Measurements from ENCODE around the gene CEACAM16. TPM values are rescaled to one million over a fixed set of nuclear protein-coding genes. Genes with fewer than 3 reads are reported as not detected.
"Not testable (repeated sequence)": the region's sequence is repeated elsewhere in the genome, so short reads cannot be mapped to it uniquely, and the experiment has no call there.

The CEACAM16 gene
- total RNA-seq, 6 donors from 2014 or later: not detected

DNA sequence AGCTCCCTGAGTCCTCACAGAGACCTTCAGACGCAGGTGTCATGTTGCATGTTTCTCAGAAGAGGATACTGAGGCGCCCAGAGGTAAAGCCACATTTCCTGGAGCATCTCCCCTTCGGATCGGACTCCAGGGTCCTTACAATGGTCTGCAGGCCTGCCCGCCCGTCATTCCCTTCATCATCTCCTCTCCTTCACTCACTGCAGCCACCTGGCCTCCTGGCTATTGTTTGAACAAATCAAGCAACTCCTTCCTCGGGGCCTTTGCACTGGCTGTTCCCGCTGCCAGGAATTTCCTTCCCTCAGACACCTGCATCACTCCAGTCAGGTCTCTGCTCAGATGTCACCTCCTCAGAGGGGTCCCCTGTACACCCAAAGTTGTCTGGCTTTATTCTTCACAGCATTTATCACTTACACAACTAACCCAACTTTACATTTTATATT is 20.3 kb downstream of the CEACAM16 start:
- Histone ChIP-seq H3K4me1 (peaks cover 34 to 54% (median 51%) of the 10 kb centered on the region in 4 donors), H3K27ac (peak overlapping the region in 3 of 4 donors; percentile 90 to 91 (median 90)), H3K36me3 (no peaks in the 10 kb centered on the region), H3K27me3 (no peaks in the 10 kb centered on the region), H3K4me3 (no peak overlapping the region), H3K9me3 (peaks cover 0 to 5% (median 2%) of the 10 kb centered on the region in 4 donors)
- ATAC-seq (ENCODE audit: low FRiP score in 2 of 2) (no peak), DNase-seq (no peak)
- no peak for TF ChIP-seq POLR2A (IDR thresholded peaks at IDR 0.05)
- TF ChIP-seq, protein P1, sequence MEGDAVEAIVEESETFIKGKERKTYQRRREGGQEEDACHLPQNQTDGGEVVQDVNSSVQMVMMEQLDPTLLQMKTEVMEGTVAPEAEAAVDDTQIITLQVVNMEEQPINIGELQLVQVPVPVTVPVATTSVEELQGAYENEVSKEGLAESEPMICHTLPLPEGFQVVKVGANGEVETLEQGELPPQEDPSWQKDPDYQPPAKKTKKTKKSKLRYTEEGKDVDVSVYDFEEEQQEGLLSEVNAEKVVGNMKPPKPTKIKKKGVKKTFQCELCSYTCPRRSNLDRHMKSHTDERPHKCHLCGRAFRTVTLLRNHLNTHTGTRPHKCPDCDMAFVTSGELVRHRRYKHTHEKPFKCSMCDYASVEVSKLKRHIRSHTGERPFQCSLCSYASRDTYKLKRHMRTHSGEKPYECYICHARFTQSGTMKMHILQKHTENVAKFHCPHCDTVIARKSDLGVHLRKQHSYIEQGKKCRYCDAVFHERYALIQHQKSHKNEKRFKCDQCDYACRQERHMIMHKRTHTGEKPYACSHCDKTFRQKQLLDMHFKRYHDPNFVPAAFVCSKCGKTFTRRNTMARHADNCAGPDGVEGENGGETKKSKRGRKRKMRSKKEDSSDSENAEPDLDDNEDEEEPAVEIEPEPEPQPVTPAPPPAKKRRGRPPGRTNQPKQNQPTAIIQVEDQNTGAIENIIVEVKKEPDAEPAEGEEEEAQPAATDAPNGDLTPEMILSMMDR (IDR thresholded peaks at IDR 0.05): no peak
- no peak for TF ChIP-seq EP300 (IDR thresholded peaks at IDR 0.05)
- TF ChIP-seq POLR2AphosphoS5 (IDR thresholded peaks at IDR 0.05): no peak
- WGBS, 2 donors: 75 to 76% methylated on average over 8 of the region's 8 CpGs

DNA sequence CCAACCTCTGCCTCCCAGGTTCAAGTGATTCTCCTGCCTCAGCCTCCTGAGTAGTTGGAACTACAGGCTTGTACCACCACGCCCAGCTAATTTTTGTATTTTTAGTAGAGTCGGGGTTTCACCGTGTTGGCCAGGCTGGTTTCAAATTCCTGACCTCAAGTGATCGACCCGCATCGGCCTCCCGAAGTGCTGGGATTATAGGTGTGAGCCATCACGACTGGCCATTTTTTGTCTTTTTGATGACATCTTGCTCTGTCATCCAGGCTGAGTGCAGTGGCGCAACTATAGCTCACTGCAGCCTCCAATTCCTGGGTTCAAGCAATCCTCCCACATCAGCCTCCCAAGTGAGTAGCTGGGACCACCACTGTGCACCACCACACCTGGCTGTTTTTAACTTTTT is 21.4 kb downstream of the CEACAM16 start:
- H3K36me3 ChIP-seq; DNase-seq; H3K27me3 ChIP-seq; H3K4me3 ChIP-seq; H3K9me3 ChIP-seq; ATAC-seq (ENCODE audit: low FRiP score in 2 of 2): not testable (repeated sequence)
- Histone ChIP-seq H3K27ac (peak overlapping the region in 1 of 4 donors; percentile 7), H3K4me1 (peaks cover 45 to 65% (median 62%) of the 10 kb centered on the region in 4 donors)
- 84 to 89% methylated on average over 9 of the region's 9 CpGs for WGBS, 2 donors

DNA sequence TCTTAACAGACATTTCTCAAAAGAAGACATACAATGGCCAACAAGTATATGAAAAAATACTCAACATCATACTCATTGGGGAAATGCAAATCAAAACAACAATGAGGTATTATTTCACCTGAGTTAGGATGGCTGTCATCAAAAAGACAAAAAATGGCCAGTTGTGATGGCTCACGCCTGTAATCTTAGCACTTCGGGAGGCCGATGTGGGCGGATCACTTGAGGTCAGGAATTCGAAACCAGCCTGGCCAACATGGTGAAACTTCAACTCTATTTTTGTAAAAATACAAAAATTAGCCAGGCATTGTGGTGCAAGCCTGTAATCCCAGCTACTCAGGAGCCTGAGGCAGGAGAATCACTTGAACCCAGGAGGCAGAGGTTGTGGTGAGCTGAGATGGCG is 22.0 kb downstream of the CEACAM16 start:
- Histone ChIP-seq H3K4me3 (no peak overlapping the region), H3K9me3 (no peaks in the 10 kb centered on the region), H3K4me1 (peaks cover 51 to 70% (median 68%) of the 10 kb centered on the region in 4 donors), H3K27me3 (no peaks in the 10 kb centered on the region), H3K36me3 (no peaks in the 10 kb centered on the region), H3K27ac (peak overlapping the region in 3 of 4 donors; percentile 7 to 76 (median 40))
- no peak for TF ChIP-seq POLR2AphosphoS5 (IDR thresholded peaks at IDR 0.05)
- TF ChIP-seq POLR2A (IDR thresholded peaks at IDR 0.05): no peak
- TF ChIP-seq EP300 (IDR thresholded peaks at IDR 0.05): no peak
- TF ChIP-seq, protein P1 (IDR thresholded peaks at IDR 0.05): no peak
- DNase-seq: no peak
- no peak for ATAC-seq (ENCODE audit: low FRiP score in 2 of 2)
- 61 to 73% methylated on average over 6 of the region's 6 CpGs for WGBS, 2 donors

DNA sequence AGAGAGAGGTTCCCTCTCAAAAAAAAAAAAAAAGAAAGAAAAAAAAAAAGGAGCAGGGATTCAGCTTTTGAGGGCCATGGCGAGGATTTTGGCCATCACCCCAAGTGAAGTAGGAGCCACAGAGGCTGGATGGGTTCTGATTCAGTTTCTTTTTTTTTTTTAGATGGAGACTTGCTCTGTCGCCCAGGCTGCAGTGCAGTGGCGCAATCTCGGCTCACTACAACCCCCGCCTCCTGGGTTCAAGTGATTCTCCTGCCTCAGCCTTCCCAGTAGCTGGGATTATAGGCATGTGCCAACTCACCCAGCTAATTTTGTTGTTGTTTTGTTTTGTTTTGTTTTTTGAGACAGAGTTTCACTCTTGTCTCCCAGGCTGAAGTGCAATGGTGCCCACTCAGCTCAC is 22.4 kb downstream of the CEACAM16 start:
- peaks cover 55 to 73% (median 69%) of the 10 kb centered on the region in 4 donors for H3K4me1 ChIP-seq

DNA sequence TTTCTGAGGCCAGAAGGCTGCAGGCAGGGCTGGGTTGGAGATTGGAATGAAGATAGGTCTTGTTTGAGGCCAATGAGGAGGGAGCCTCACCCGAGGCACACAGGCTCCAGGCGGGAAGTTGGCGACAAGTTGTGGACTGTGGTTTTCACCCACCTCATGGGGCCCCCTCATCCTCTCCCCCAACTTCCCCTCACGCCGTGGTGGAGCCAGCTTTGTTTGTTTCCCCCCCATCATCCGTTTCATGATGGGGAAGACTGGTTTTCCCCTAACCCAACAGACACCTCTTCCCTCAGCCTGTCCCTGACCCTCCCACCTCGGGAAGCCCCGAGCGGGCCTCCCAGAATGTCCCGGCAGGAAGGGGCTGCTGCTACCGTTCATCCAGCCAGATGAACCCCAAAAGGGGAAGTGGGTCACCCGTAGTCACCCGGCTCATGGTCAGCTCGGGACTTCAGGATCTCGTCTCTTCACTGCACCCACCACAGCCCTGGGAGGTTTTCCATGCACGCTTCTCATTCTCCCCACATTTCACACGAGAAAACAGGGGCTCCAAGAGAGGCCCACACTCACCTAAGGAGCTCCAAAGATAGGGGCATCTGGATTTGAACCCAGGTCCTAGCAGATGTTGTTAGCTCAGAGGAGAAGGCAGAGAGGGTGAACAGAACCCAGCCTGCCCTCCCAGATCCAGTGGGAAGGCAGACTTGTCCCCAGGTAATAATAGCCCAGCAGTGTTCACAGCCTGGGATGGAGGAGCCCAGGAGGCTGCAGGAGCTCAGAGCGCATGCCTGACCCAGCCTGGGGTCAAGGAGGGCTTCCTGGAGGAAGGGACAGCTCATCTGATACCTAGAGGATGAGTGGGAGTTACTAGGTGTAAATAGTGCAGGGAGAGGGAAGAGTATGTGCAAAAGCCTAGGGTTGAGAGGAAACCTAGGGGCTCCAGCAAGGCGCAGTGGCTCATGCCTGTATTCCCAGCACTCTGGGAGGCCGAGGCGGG is 23.5 kb downstream of the CEACAM16 start:
- H3K27me3 ChIP-seq: no peaks in the 10 kb centered on the region
- H3K4me3 ChIP-seq: no peak overlapping the region
- TF ChIP-seq POLR2AphosphoS5 (IDR thresholded peaks at IDR 0.05) (no peak), EP300 (IDR thresholded peaks at IDR 0.05) (peak in 1 of 4 donors; percentile 12)
- ATAC-seq (ENCODE audit: low FRiP score in 2 of 2): no peak
- H3K4me1 ChIP-seq: peaks cover 56 to 73% (median 68%) of the 10 kb centered on the region in 4 donors
- no peaks in the 10 kb centered on the region for H3K36me3 ChIP-seq
- 44 to 45% methylated on average over 14 to 21 of the region's 21 CpGs for WGBS, 2 donors
- H3K27ac ChIP-seq: peak overlapping the region; percentile 23 to 77 (median 58)
- H3K9me3 ChIP-seq: no peaks in the 10 kb centered on the region
- peak; percentile 46 to 62 for DNase-seq

More for the DNA sequence above, 22.4 kb downstream of the CEACAM16 start:
- H3K36me3 ChIP-seq; DNase-seq; H3K4me3 ChIP-seq; ATAC-seq (ENCODE audit: low FRiP score in 2 of 2); H3K9me3 ChIP-seq; H3K27me3 ChIP-seq: not testable (repeated sequence)
- peak overlapping the region; percentile 23 to 77 (median 58) for H3K27ac ChIP-seq
- WGBS, 2 donors: 33 to 49% methylated on average over 5 of the region's 5 CpGs

DNA sequence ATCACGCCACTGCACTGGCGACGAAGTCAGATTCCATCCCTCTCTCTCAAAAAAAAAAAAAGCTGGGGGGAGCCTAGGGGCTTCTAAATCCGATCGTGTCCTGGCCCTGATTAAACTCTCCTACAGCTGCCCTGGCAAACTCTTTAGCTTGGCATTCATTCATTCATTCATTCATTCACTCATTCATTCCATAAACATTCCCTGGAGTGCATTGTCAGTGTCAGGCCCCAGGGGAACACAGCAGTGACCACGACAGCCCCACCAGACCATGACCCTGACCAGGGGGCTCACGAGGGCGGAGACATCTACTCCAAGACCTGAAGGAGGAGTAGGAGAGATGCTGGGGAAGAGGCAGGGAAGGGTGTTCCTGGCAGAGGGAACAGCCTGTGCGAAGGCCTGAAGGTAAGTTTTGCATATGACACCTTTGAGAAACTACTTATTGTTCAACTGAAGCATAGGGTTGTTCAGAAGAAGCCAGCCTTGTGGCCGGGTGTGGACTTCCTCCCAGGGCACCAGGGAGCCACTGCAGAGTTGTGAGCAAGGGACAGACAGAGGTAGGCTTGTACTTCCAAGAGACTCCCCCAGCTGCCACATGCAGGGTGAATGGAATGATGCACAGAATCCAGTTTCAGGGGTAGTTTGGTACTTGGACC is 24.5 kb downstream of the CEACAM16 start:
- Histone ChIP-seq H3K27ac (peak overlapping the region; percentile 24 to 77 (median 58)), H3K4me1 (peaks cover 53 to 65% (median 62%) of the 10 kb centered on the region in 4 donors), H3K27me3 (no peaks in the 10 kb centered on the region), H3K4me3 (no peak overlapping the region), H3K9me3 (no peaks in the 10 kb centered on the region), H3K36me3 (no peaks in the 10 kb centered on the region)
- WGBS, 2 donors: 69 to 71% methylated on average over 10 of the region's 10 CpGs
- ATAC-seq (ENCODE audit: low FRiP score in 2 of 2): peak; percentile 34 to 36
- TF ChIP-seq POLR2A (IDR thresholded peaks at IDR 0.05) (no peak), EP300 (IDR thresholded peaks at IDR 0.05) (no peak), POLR2AphosphoS5 (IDR thresholded peaks at IDR 0.05) (no peak)
- TF ChIP-seq, protein P1 (IDR thresholded peaks at IDR 0.05): no peak
- no peak for DNase-seq

Data from upper lobe of left lung (tissue), 6 donors.